Activated T-helper 9 cell treated with anti-CD3 and anti-CD28 coated beads, Interleukin-2, amount 50 U/mL, for 16 hours (primary cell): Measurements from ENCODE around the gene MUL1.
A peak's percentile ranks its signal among the peaks of the same experiment; 100 is the strongest.

ENCODE experiments used
- DNase-seq: peaks from one replicate; pipeline ENCODE4 v3.0.0-alpha.2; 2020; ENCODE audit warnings: low read depth

The MUL1 gene

GRCh38 chr1:20485527-20486456, 22.2 kb downstream of the MUL1 start, which contains the start of gene CAMK2N1:
Gene CAMK2N1 (minus strand): TSS chr1:20486210. CDS start chr1:20485379, 831 bp downstream.
- peak; percentile 46 for DNase-seq

GRCh38 chr1:20484519-20485462, 23.2 kb downstream of the MUL1 start:
- no peak for DNase-seq

GRCh38 chr1:20483833-20484518, 24.0 kb downstream of the MUL1 start:
- no peak for DNase-seq

- DNase-seq, result no peak
Observed at GRCh38 chr1:20483098-20483832, 24.7 kb downstream of the MUL1 start.

GRCh38 chr1:20481643-20482498, 26.1 kb downstream of the MUL1 start:
- no peak for DNase-seq

GRCh38 chr1:20480951-20481617, 26.9 kb downstream of the MUL1 start:
- no peak for DNase-seq

GRCh38 chr1:20480243-20480944, 27.6 kb downstream of the MUL1 start:
- no peak for DNase-seq

- DNase-seq, result no peak
Observed at GRCh38 chr1:20479840-20480239, 28.1 kb downstream of the MUL1 start.

- DNase-seq, result no peak
Observed at GRCh38 chr1:20478057-20478635, 29.8 kb downstream of the MUL1 start.

- no peak for DNase-seq
Observed at GRCh38 chr1:20477348-20478056, 30.4 kb downstream of the MUL1 start.

GRCh38 chr1:20476265-20477038, 31.5 kb downstream of the MUL1 start:
- no peak for DNase-seq

GRCh38 chr1:20474996-20475395, 33.0 kb downstream of the MUL1 start:
- no peak for DNase-seq

- DNase-seq, result no peak
Observed at GRCh38 chr1:20474333-20474975, 33.5 kb downstream of the MUL1 start.

GRCh38 chr1:20473894-20474293, 34.1 kb downstream of the MUL1 start:
- no peak for DNase-seq

- no peak for DNase-seq
Observed at GRCh38 chr1:20472860-20473711, 34.9 kb downstream of the MUL1 start.

- no peak for DNase-seq
Observed at GRCh38 chr1:20472121-20472520, 35.8 kb downstream of the MUL1 start.
